Ecto neural progenitor cell (in vitro differentiated cells): ENCODE results near the gene WHRN.

ENCODE experiments used
- DNase-seq: peaks from one replicate; pipeline ENCODE4 v3.0.0-alpha.2; 2018; ENCODE audit warnings: low spot score

The WHRN gene

DNA sequence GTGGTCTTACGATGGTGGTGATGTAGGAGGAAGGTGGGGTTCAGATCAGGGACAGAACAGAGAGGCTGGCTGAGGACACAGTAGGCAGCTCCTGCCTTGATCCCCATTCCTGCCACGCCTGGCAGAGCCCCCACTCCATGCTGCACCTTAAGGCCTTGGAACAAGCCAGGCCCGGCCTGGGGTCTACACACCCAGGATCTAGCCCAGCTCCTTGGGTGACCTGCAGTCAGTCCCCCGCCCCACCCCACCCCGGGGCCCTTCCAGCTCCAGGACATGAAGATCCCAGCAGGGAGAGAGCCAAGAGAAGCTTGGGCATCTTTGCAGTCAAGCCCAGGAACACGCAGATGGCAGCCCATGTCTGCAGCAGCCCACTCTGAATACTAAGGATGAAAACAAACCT is 34.7 kb downstream of the WHRN start:
- DNase-seq = no peak

DNA sequence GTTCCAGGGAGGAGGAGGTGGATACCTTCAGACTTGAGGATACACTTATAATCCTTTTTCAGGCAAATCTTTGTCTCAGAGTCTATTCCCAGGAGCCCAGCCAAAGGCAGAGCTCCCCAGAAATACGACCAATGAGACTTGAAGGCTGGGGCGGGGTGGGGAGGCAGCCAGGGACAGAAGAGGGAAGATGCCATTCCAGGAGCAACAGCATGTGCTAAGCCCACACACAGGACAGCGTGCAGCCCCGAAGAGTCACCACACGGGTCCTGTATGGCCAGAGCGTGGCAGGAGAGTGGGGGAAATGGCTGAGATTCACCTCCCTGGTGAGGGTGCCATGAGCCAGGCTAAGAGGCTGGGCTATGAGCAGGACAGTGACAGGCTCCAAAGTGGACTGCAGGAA is 35.2 kb downstream of the WHRN start:
- DNase-seq = no peak

DNA sequence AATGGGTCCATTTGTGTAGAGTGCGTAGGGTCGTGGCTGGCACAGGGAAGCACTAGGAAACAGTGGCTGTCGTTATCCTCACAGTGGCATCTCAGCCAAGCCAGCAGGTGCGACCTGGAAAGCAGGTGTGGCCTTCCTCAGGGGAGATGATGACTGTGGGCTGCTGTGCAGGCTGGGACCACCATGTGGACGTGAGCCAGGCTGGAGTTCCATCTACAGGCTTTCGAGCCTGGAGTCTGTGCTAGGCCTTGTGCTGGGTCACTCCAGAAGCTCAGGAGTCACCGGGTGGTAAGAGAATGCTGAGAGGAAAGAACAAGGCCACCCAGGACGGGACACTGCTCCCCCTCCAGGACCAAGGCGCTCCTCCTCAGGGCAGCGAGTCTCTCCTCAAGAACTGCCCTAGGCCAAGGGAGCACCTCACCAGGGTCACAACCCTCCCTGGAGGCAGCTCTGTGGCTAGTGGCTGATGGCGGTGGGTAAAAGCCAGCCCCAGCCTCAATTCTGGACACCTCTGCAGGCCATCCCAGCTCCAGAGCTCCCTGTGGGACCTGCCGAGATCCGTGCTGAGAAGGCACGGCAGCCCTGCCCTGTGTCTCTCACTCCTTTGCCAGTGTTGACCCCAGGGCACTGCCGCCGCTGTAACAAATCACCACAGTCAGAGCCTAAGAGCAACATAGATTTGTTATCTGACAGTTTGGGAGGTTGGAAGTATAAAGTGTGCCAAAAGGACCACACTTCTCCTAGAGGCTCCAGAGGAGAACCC is 36.0 kb downstream of the WHRN start:
- DNase-seq = no peak

DNA sequence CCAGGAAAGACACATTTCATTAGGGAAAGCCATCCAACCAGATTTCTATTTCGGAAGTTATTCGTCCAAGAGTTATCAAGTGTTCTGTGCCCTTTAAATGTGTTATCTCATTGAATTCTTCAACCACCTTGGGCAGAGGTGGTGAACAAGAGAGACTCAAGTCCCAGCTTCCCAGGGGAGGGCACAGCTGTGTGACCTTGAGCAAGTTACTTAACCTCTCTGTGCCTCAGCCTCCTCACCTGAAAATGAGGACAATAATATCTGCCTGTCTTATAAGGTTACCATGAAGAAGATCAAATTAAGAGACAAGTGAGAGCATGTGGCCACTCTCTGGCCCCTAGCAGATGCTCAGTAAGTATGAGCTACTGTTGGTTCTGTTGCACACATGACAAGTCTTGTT is 37.4 kb downstream of the WHRN start:
- no peak for DNase-seq

DNA sequence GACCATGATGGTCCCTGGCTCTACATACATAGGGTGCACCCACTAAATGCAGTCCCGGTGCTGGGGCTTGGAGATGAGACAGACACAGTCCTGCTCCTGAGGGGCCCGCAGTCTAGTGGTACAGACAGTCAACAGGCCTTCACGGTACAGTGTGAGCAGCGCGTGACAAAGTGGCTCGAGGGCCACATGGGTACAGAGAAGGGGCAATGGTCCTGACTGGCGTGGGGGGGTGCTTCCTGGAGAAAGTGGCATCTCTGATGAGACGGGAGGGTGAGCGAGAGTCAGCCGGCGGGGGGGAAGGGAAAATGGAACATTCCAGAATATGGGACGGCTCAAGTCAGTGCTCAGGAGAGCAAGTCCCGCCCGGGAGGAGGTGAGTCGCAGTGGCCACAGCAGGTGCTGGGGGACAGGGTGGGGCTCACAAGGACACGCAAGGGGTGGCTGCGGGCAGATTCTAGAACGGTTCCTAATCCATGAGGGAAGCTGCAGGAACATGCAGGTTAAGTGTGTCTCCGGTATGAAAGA is 38.0 kb downstream of the WHRN start:
- no peak for DNase-seq

DNA sequence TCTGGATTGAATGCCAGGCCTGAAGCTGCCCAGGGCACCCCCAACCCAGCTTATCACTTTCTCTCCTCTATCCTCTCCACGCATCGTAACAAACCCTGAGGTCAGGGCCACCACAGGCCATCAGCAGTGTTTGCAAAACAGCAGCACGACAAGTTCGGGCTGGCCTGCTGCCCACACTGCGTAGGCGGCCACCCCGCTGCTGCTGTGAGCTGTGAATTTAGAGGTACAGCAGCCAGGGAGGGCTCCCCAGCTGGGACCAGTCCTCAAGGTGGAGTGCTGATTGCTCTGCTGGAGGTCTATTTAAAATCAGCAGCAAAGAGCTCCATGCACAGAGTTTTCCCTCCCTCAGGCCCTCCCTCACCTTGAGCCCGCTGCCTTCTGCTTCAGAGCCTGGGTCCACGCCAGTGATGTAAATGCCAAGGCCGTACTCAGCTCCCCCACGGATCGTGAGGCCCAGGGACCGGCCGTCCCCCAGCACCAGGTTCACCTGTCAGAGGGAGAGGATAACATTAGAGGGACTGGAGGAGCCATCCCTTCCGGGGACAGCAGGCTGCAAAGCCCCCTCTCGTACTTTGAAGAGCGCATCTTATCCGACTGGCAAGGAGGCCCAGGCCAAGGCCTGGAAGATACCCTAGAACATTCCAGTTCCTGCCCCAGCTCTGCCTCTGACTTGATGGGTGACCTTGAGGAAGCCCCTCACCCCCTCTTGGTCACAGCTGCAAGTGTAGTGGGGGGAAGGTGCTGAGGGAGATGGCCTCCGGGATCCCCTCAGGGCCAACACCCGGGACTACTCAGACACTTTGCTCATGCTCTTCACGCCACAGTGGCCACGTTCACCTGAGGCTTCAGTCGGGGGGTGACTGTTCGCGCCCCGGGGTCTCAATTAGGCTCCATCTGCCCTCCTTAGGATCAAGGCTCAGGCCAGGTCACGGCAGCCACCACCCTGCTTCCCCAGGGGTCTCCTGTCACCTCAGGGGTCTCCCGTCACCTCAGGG is 39.1 kb downstream of the WHRN start:
- no peak for DNase-seq

DNA sequence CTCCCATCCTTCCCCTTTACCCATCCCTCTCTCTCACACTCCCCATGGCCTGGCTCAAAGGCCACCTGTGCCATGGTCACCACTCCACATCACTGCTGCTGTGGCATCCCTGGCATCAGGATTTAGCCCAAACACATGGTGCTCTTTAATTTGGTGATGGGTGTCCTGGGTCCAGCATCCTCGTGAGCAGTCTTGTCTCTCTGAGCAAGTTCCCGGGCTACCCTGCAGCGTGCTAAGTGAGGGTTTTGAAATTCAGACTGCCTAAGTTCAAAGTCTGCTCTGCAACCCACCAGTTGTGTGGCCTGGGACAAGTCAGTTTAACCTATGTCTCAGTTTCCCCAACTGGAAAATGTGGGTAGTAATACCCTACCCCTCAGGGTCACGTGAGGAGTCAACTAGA is 39.9 kb downstream of the WHRN start:
- no peak for DNase-seq

DNA sequence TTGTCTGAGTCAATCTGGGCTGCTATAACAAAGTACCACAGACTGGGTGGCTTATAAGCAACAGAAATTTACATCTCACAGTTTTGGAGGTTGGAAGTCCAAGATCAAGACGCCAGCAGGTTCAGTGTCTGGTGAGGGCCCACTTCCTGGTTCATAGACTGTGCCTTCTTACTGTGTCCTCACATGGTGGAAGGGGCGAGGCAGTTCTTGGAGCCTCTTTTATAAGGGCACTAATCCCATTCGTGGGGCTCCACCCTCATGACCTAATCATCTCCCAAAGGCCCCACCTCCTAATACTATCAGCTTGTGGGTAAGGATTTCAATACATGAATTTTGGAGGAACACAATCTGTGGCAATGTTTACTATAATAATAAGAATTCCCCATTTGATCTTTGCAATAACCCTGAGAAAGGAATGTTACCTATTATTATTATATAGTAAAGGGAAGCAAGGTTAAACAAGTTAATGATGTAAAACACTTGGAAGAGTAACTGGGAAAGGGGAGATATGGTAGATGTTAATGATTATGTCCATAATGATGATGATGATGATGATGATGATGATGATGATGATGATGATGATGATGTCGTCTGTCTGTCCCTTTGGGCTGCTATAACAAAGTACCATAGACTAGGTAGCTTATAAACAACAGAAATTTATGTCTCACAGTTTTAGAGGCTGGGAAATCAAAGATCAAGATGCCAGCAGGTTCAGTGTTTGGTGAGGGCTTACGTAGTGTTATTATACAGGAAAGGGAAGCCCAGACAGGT is 40.8 kb downstream of the WHRN start:
- DNase-seq = no peak

DNA sequence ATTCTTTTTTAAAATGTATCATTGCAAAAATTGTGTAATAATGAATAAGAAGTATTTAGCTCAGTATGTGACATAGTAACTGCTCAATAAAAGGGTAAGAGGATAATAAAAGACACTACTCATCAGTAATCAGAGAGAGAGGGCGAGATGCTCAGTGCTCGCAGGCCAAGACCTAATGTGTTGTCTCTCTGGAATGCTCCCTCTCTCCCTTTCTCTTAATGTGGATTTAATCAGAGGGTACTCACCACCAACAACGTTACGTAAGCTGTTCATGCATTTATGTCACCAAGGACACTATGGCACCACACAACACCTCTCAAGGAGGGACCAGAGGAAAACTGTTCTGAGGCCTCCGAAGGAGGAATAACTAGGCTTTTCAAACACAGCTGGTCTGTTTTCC is 42.5 kb downstream of the WHRN start:
- DNase-seq = no peak

DNA sequence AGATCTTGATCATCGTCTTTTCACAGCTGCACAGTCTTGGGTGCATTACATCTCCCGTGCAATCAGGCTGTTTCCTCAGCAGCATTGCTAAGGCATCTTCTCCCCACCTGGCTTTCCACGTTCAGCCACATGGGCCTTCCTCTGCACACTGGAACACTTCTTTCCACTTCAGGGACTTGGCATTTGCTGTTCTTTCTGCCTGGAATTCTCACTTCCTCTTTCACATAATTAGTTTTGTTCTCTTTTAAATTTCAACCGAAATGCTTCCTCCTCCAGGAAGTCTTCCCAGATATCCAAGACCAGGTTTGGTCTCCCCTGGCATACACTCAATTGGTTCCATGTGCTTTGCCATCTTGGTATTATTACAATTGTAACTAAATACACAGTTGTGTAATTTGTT is 43.8 kb downstream of the WHRN start:
- DNase-seq = no peak

DNA sequence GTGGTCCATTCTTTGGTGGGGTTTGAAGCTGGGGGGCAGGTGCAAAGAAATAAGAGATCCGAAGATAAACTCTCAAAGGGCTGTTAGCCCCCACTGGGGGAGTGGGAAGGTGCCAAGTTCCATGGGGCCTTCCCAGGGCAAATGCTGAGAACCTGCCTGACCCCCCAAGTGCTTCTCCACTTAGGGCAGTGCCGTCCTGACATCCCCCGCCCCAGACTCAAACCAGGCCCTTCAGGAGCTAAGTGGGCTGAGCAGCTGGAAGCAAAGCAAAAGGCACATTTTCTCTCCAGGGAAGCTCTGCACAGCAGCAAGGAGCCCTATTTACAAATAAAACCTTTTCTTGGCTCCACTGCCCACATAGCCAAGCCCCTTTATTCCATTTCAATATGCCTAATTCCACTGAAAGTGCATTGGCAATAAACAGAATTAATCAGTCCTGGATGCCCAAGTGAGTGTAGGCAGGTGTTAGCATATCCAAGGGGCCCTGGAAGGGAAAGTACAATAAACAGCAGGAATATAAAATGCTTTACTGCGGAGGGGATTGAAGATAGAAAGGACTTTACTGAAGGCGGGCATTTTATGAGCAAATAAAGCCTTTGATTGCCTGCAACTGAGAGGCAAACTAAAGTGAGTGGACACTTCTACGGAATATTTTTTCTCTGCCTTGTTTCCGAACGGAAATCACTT is 44.6 kb downstream of the WHRN start:
- DNase-seq = no peak

DNA sequence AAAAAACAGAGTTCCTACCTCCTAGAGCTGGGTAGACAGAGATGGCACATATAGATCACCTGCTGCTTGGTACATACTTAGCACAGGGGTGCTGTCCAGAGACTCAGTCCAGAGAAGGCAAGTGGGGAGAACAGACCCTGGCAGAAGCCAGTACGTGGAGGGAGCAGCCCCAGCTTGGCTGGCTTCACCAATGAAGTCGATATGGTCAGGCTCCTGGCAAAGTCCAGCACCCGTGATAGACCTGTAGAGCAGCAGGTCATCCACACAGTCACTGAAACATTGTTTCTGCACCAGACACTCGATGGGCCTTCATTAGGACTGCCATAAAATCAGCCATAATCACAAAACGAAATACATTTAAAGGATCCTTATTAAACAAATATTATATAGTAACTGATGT is 45.8 kb downstream of the WHRN start:
- no peak for DNase-seq

DNA sequence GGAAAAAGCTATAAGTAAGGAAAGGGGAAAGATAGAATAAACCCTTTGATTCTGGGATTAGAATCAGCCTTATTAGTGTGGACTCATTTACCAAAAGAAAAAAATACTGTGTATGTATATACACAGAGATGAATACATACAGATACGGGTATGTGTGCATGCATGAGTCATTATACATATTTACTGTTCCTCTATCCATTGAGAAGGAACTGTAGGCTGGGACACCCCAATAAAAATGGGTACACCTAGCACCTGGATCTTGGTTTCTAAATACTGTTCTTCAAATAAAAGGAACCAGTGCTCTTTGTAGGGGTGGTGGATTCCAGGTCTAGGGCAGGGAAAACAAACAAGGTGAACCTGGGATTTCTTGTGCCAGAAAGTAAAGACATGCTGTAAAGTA is 48.3 kb downstream of the WHRN start:
- DNase-seq = no peak

DNA sequence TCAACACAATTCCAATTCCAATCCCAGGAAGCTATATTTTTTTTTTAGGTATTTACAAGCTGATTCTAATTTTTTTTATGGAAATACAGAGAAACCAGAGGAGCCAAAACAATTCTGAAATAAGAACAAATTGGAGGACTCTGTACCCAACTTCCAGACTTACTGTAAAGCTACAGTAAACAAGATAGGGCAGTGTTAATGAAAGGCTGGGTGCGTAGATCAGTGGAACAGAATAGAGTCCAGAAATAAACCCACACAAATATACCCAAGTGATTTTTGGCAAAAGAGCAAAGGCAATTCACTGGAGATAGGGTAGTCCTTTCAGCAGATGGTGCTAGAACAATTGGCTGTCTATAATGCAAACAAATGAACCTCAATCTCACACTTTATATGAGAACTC is 50.6 kb downstream of the WHRN start:
- DNase-seq = no peak

DNA sequence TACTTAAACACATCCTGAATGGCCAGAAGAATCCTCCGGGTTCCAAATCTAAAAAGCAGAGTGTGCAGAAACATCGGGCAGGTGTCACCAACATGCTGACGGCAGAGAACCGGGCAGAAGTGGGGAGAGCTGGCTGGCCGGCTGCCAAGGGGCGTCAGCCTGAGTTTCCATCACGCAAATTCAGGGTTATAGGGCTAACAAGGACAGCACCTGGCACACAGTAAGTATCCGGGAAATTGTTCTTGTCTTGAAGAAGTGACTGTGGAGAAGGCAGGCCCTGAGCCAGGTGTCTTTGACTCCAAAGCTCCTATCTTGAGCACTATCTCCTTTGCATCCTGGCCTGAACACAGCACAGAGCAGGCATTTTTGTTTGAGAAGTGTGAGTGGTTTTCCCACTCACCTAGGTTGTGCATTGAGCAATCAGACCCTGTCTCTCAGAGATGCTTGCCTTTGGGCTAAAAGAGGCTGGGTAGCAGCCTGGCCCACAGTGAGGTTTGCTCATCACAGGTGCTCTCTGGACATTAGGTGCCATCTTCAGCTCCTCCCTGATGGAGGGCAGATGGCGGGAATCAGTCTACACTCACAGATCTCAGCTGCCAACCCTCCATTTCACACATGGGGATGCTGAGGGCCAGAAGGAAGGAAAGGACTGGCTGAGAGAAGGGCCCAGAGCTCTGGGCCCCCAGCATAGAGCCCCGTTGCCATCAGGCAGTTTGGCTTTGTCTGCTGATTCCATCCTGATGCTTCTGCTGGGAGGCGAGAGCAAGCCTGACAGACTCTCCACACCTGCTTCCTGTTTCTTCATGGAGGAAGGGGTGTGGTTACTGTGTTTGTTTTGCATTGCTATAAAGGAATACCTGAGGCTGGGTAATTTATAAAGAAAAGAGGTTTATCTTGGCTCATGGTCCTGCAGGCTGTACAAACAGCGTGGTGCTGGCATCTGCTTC is 52.8 kb downstream of the WHRN start:
- DNase-seq = no peak

DNA sequence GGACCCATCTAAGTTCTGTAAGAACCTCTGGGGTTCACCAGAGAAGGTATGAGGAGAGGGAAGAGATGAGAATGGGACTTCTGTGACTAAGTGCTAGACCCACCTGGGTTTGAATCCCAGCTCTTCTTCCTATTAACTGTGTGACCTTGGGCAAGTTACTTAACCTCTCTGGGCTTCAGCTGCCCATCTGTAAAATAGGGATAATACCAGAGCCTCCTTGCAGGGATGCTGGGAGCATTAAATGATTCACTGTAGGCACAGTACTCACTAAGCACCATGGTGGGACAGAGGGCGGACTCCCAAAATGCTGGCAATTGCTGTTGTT is 53.6 kb downstream of the WHRN start:
- no peak for DNase-seq

DNA sequence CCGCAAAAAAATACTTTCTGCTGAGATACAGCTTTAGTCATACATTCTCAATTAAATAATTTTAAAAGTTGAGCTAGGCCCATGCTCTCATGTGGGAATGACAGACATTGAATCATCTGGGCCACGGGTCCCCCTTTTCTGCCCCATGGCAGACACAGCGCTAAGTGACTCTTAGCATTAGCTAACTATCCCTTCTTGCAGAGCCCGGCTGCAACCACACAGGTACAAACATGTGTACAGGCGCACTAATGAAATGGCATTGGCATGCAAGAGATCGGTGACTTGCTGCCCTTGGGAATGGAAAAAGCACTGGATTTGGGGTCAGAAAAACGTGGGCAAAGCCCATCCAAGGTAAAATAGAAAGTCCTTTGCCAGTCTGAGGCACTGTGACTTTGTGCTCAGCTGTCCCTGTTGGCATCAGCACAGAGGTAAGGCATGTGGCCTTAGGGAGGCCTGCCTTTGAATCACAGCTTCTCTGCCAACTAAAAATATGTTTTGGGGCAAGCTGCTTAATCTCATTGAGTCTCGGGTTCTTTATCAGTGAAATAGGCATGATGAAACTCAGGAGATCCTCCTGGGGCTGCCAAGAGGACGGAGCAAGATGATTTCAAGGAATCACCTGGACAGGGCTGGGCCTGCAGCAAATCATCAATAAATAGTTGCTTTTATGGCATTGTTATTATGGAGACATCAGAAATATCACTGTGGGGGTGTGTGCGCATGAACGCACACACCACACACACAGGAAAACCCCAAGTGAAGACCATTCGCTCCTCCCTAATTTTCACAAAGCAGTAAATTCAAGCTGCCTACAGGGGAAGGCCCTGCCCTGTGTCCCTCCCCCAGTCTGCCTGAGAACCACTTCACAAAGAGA is 54.2 kb downstream of the WHRN start:
- no peak for DNase-seq

DNA sequence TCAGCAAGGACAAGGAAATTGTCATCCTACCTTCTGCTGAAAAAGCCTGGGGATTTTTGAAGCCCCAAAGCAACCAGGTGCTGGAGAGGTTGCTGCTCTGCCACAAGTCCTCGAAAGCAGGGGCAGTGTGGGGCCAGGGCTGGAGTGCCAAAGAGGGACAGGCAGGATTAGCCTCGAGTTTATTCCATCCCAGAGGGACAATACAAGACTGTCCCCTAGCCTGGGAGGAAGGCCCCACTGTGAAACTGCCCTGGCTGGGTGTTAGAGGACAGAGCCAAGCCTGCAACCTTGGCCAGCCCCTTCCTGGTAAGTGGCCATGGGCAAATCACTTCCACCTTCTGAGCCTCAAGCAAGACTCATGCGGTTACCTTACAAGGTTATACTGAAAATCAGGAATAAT is 55.1 kb downstream of the WHRN start:
- no peak for DNase-seq

DNA sequence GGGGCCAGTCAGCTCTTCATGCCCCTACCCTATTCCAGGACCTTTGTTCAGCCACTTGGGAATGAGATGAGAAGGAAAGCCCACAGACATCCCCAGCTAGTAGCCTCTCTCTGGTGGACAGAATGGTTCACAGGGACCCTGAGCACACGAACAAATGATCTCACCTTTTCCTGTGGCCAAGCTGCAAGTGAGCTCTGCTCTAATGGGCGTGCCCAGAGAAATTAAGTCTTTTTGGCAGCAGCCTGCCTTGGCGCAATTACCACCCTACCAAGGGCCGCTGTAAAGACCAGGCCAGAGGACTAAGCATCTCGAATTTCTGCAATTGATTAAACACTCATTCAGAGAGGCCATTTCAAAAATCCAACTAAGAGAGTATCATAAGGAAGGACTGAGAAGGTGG is 56.0 kb downstream of the WHRN start:
- no peak for DNase-seq

DNA sequence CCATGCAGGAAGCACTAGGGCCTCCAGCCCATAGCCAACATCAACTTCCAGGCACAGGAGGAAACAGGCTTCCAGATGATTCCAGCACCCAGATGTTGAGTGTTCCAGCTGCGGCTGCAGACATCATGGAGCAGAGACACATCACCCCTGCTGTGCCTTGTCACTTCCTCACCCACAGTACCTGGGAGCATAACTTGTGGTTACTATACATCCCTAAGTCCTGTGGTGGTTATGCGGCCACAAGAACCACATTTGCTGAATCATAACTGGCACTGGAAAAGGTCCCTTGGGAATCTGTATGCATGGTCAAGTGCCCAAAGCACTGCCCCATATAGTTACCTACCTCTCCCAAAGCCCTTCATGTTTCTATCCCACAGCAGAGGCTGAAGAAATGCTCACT is 56.6 kb downstream of the WHRN start:
- no peak for DNase-seq
